ENCODE measurements around the gene GID8. TPM values are rescaled to one million over a fixed set of nuclear protein-coding genes. Genes with fewer than 3 reads are reported as not detected.

Gene GID8
- total and polyA plus RNA-seq, 2 of the 13 experiments (the other 11 are each of a cell fraction or from before 2014, with no cell fraction given) = 39.6 to 59.8 TPM

- TF ChIP-seq SKIL (CRISPR knock-in tag; IDR thresholded peaks at IDR 0.05; ENCODE audit: borderline replicate concordance) (peak; percentile 89), KLF13 (CRISPR knock-in tag; IDR thresholded peaks at IDR 0.05) (0 out of 2 replicates have a peak, but pooled peaks have one; percentile 22), NFYC (CRISPR knock-in tag; IDR thresholded peaks at IDR 0.05) (peak; percentile 57), KDM5A (IDR thresholded peaks at IDR 0.05; ENCODE audit: borderline replicate concordance, low read length) (no peak), JUND (CRISPR knock-in tag; IDR thresholded peaks at IDR 0.05) (peak; percentile 82), GLMP (CRISPR knock-in tag; IDR thresholded peaks at IDR 0.05; ENCODE audit: borderline replicate concordance) (no peak), ZFP41 (CRISPR knock-in tag; IDR thresholded peaks at IDR 0.05; ENCODE audit: borderline replicate concordance) (peak; percentile 68; the same call in 1 of the 2 replicates), HOXA9 (CRISPR knock-in tag; IDR thresholded peaks at IDR 0.05; ENCODE audit: borderline replicate concordance) (peak; percentile 90; the same call in 1 of the 2 replicates), ZBTB39 (CRISPR knock-in tag; IDR thresholded peaks at IDR 0.05) (peak; percentile 75; the same call in 1 of the 2 replicates), ZNF549 (CRISPR knock-in tag; IDR thresholded peaks at IDR 0.05) (peak; percentile 84), ZBTB25 (CRISPR knock-in tag; IDR thresholded peaks at IDR 0.05) (peak; percentile 94), ASH2L (IDR thresholded peaks at IDR 0.05; ENCODE audit: insufficient read length, low read depth, low read length) (peak; percentile 45), NR2F1 (CRISPR knock-in tag; IDR thresholded peaks at IDR 0.05) (peak; percentile 67 to 72; a peak in 3 of 4 replicates), ARNTL (CRISPR knock-in tag; IDR thresholded peaks at IDR 0.05) (peak; percentile 98), NAIF1 (CRISPR knock-in tag; IDR thresholded peaks at IDR 0.05; ENCODE audit: borderline replicate concordance) (0 out of 2 replicates have a peak, but pooled peaks have one; percentile 75), MAF1 (CRISPR knock-in tag; IDR thresholded peaks at IDR 0.05; ENCODE audit: borderline replicate concordance) (peak; percentile 96; the same call in 1 of the 2 replicates), ZXDC (CRISPR knock-in tag; IDR thresholded peaks at IDR 0.05) (peak; percentile 96)
Measured at GRCh38 chr20:62953839-62954703, 16.1 kb downstream of the GID8 start (continued).
